NOMO-1 (cell line): ENCODE data around the gene PCDH9.

ENCODE experiments used
- DNase-seq, 2 experiments: peaks; one replicate each; lab custom pipeline; 2025; ENCODE audit not compliant: unreplicated experiment in 2 of 2; lab: John Stamatoyannopoulos, UW

Gene PCDH9

DNA sequence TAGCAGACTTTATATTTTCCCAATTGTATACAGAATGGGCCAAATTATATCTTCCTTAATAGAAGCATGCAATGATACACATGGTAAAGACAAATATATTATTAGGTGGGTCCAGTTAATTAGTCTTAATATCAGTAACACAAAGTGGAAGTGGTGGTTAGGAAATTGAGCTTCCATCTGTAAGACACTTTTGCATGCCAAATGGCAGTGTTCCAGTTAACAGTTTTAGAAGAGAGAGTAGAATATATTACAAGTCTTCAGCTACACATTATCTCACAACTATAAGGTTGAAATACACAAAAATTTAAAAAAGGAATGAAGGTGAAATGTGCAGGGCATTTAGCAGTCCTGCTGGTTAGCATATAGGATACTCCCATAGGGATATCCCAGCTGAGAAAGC is 536.5 kb downstream of the PCDH9 start:
- DNase-seq: no peak

DNA sequence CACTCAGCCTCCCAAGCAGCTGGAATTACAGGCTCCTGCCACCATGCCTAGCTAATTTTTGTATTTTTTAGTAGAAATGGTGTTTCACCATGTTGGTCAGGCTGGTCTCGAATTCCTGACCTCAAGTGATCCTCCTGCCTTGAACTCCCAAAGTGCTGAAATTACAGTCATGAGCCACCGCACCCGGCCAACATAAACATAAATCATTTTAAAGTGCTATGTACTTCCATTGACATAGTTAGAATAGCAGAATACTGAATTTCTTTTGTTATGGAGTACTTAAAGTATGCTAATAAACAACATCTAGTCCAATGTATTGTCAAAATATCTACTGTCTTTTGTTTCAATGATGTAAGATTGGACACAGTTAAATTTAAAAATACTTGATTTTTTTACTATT is 539.0 kb downstream of the PCDH9 start:
- DNase-seq: no peak

DNA sequence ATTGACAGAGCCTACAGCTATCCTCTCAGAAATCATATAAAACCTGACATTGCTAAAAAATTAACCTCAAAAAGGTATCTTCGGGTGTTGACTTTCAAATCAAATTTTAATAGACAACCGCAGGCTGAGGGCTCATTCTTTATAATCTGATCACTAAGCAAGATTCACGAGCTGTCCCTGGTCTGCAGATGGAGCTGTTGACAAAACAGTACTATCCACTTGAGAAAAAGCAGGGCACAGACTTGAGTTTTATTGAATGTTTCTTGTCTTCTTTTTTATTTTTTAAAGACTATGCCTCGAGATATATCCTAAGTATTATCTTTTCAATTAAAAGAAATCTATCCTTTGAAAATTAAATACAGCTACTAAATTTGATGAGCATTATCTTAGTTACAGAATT is 540.5 kb downstream of the PCDH9 start:
- DNase-seq: no peak

DNA sequence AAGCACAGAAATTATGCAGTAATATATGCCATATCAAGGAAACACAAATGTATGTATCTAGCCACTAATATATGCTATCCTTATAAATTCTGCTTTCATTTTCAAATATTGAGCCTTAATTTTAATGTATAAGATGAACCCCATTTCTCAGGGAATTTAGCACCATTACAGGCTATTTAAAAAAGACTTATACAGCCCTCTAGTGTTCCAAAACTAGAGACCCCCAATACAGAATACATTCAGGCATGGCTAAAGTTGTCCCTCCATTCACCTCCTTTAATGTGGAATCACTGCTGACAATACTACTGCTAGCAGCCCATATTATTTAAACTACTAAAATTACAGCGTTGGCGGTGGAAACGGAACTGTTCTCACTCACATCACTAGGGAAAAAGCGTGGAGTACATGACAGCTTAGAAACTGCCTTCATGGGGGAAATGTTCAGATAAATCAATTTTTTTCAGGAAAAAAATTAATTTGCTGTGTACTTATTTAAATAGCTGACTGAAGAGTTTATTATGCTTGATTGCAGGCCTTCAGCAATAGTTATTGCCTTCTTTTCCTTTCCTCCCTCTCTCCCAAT is 541.0 kb downstream of the PCDH9 start:
- no peak for DNase-seq

DNA sequence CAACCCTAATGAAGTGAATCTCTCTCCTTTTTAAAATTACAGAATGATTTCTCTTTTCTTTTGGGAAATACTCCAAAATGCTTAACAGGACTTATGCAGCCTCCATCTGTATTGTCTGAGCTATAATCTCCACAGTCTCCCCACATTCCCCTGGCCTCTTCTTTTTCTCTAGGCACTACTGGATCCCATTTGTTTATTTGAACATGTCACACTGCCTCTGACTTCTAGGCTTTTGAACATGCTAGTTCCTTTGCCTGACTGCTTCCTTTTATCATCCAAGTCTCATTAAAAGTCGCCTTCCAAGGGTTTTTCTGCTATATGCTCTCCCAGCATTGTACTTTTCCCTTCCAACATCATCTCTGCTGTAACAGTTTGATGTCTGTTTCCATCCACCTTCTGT is 548.7 kb downstream of the PCDH9 start:
- no peak for DNase-seq

DNA sequence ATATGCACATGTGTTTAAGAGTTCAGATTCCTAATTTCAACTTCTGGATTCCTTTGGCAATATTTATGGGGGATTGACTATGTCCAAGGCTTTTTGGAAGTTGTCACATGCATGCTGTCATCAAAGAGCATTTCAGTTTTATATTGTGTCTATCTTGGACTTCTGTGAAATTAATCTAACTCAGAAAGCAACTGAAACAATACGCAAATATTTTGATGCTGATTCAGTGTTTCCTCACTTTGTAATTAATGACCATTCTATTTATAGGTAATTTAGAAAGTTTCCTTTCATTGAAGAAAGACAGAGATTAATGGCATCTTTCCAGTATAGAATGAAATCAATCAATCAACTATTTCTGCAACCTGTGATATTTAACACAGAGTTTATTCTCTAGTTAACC is 550.1 kb downstream of the PCDH9 start:
- DNase-seq: no peak

DNA sequence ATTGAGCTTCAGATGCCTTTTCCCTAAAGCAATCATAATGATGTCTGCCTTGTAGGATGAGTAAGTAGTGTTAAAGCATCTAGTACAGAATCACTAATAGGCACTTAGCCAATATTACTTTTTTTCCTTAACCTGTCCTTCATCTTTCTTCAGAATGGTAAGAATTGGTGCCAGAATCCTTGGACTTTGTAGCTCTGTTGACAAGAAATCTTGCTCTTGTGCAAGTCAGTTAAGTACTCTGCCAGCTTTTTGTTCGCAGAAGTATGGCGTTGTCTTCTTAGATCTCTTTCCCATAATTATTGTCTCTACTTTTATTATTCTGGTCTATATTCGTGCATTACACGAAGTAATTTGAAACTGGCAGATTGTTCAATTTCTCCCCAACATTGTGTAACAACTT is 554.5 kb downstream of the PCDH9 start:
- no peak for DNase-seq

DNA sequence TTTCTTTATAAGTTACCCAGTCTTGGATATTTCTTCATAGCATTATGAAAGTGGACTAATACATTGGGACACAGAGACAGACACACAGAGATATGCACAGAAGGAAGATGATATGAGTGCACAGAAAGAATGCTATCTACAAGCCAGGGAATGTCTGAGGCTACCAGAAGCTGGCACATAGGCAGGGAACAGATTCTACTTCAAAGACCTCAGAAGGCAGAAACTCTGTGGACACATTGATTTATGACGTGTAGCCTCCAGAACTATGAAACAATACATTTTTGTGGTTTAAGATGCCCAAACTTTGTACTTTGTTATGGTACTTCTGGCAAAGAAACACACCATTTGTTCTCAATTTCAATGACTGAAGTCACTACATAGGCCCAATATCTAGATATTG is 556.7 kb downstream of the PCDH9 start:
- DNase-seq: no peak

DNA sequence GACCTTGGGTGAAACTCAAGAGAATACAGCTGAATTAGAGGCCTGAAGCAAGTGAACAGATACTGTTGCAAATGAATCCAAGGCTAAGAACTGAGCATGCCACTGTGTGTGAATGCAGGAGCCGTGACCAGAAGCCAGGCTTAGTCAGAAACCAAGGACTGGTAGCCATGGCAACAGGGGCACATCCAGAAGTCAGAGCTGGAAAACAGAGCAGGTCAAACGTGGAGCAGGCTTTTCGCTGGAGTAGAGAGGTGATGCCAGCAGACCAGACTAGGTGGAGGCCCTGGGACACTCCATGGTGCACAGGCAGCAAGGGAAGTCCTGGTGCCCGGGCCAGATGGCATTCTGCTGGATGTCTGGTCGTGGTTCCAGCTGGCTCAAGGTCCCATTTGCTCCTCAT is 564.1 kb downstream of the PCDH9 start:
- DNase-seq: no peak

DNA sequence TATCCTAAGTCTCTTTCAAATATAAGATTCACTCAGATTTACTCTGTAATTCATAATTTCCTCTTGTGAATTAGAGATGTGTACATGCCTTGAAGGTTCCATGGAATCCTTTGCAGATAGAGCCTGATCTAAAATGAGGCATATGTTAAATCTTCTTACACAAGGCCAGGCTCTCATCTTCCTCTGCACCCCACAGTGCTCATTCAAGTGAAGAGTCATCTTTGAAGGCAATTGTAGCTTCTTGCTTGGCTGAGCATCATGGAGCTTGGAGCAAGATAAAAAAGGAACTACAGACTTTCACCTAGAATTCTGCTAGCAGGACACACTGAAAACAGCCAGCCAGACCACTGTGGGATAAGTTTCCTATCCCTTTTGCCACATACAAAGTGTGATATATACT is 566.4 kb downstream of the PCDH9 start:
- DNase-seq: no peak

DNA sequence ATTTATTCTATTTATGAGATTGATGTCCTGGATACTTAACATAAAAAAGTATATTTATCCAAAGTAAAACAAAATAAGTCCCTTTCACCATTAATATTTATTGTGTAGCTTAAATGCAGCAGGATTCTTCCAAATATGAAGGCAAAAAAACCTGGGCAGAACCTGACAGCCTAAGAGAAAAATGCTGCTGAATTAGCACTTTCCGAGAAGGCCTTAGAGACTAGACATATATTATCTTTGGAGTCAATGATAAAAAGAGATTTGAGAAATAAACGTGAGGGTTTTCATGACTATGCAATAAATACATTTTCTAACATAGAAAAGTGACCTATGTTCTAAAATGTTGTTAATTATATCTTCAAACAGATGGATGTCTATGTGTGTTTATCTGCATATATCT is 566.9 kb downstream of the PCDH9 start:
- DNase-seq: no peak

DNA sequence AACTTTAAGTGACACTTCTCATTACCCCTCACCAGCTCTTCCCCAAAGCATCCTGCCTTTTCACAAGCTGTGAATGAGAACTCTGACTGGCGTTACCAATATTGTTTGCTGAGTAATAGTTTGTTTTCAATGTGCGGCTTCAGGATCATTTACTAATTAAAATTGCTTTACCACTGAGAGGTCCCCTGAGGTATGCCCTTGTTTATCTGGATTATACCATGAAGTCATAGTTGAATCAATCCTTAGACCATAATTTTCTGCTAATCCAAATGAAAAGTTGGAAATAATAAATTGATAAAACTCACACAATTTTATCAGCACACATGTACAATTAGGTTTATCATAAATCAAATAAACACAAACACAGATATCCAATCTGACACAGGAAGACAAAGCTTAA is 568.8 kb downstream of the PCDH9 start:
- DNase-seq: no peak

DNA sequence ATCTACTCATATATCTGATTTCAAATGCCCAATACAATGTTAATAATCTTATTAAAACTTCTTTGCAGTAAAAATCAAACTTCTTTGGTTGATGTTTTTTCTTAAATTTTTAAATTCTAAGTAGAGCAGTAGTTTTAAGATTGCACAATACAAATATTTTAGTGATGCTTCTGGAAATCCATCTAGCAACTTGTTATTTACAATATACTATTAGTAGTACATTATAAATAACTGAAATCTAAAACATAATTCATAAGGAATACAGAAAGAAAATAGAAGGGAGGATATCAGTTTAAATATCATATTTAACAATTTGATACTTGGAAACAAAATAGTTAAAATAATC is 569.7 kb downstream of the PCDH9 start:
- DNase-seq: no peak

DNA sequence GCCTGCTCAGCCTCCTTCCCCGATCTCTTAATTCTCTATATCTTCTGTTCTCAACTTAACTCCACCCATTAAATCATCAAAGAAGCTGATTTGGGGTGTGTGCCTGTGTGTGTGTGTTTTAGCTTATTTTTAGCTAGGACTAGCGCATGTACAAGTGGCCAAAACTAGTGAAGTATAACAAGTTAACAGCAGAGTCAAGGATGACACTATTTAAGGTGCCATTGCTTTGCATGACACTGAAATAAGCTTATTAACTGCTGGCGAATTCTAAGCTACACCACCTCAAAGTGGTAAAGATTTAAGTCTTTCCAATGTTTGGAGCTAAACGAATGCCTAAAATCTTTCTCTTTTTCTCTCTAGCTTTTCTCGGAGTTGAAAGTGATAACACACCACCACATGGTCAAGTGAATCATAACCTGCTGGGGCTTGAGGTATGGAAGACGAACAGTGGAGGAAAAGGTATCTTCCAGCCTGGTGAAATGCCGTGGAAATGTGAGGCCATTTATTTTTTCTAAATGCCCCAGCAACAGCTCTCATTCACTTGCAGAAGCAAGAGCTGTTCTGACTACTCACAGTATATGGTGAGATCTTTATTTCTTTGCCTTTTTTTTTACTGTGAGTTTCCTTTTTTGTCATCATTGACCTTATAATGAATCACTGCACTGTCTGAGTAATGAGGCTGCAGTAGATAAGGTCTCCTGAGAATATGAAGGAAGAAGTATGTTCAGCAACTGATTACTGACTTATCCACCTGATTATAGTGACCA is 570.3 kb downstream of the PCDH9 start:
- no peak for DNase-seq

DNA sequence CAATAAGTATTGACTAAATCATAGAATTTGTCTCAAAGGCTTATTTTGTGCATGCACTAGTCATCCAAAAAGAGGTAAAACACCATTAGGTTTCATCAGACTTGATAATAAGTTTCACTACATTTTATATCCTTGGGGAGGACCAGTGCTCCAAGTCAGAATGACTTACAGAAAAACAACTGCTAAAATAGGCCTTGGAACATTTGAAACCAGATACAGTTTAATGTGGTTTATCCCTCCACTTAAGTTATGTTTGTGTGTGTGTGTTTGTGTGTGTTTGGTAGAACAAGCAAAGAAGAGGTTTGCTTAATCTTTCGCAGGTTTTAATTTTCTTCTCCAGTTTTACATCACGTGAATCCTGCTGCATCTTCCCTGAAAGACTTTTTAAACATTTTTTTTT is 570.9 kb downstream of the PCDH9 start:
- no peak for DNase-seq

DNA sequence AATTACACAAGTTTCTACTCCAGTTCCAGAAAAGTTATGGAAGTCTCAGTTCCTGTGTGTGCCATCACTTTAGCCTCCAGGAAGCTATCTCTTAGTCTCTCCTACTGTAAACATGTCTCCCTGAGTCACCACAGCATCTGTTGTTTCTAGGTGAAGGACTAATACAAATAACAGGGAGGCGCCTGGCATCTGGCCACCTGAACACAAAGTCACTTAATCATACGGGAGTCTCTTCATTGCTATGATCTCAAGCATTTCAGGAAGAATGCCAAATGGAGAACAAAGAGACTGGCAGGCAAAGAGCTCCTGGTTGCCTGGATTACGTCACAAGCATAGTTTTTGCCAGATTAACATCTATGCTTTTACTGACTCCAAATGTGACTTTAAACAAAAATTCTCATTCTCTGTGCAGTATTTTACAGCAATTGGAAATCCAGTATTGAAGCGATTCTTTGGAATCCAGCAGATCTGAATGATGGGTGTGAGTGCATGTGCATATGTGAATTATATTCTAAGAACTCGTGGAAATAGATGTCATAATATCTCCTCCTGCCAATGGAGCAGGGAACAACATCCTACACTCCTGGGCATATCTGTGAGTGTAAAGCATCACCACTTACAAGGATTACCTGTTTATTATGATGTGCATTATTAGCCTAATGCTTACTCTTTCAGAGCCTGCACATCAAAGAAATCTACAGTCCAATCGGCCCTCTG is 572.8 kb downstream of the PCDH9 start:
- DNase-seq: no peak

DNA sequence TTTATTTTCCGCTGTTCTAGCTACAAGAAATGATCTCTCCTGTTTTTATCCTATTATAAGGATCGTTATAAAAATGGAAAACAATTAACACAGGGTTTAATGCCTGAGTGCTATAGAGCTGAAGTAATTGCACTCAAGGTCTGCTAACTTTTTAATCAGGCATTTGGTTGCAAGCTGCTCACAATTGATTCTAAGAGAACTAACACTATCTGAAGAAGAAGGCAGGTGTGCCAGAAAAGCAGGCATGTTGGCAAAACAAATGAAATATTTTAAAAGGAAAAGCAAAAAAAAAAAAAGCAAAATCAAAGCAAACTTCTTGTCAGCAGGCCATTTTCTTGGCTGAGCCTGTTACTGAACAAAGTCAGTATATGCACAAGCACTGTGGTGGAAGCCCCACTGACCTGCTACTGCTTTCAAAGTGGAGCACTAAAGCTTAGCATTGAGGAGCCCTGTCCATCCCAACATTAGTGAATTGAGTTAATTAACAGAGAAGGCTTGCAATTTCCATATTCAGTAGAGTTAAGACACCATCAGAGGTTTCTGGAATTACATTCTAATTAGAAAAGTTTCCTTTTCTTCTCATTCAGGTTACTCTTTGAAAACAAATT is 574.2 kb downstream of the PCDH9 start:
- DNase-seq: no peak

DNA sequence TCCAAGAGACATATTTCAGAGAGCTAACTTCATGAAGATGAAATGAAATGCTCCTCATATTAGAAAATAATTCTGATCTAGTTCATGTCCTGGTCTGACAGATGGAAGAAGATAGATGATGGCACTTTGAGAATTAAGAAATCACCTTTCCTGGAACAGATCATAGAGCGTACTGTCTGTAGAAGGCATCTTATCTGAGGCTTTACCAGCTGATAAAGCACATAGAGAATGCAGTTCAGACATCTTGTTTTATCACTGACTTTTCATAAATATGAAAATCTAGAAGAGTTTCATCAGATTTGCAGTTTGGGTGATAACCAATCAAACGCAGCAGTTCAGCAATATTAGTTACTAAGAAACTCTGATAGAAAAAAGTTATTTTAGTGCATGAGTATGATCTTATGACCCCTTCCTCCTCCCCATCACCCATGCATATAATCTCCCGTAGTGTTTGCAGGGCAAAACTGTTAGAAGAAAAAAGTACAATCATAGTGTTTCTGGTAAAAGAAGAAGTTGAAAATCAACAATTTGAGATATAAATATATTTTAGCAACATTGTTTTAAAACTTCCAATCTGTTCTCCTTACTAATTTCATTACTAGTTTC is 585.2 kb downstream of the PCDH9 start:
- no peak for DNase-seq

DNA sequence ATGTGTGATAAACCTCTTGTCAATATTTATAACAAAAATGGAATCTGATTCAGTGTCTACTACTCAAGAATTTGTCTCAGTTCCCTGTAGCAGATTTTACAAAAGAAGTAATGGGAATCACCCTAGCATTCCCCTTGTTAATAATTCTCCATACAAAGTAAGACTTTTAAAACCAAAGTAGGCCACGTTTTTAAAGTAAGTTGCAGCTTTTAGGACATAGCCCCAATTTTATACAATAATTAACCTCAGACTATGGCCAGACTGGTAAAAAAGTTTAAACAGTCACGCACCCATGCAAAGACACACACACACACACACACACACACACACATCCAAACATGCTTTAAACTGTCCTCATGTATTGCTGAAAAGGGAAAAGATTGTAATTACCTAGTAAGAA is 589.9 kb downstream of the PCDH9 start:
- DNase-seq: no peak

DNA sequence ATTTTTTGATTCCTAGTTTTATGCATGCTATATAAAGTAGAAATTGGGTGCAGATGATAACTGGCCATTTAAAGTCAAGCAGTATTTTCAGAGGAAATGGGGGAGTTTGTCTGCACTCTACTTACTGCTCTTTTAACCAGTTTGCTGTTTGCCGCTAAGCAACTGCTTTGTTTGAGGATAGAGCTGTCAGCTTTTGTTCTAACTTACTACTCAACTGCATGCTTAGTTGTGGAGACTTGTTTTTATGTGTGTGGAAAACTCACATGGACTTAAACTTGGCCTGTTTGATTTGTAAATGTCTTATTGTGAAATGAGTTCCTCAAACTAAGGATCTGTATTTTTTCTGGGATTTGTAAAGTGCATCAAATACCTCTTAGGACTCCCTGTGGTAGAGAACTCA is 591.1 kb downstream of the PCDH9 start:
- DNase-seq: no peak

DNA sequence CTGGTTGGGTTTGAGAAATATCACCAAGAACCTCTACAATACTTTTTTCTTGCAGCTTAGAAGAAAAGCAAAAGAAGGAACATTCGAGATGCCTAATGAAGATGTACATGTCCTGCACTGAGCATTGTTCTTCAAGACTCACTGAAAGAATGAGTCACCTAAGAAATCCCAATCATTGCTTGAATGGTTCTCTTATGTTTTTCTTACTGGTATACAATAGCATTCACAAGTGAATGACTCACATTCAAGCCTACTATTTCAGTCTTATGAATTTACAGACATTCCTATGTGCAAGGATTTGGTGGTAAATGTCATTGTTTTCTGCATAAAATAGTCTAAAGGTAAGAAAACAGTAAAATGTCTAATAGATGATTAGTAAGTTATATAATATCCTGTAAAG is 594.6 kb downstream of the PCDH9 start:
- DNase-seq: no peak

DNA sequence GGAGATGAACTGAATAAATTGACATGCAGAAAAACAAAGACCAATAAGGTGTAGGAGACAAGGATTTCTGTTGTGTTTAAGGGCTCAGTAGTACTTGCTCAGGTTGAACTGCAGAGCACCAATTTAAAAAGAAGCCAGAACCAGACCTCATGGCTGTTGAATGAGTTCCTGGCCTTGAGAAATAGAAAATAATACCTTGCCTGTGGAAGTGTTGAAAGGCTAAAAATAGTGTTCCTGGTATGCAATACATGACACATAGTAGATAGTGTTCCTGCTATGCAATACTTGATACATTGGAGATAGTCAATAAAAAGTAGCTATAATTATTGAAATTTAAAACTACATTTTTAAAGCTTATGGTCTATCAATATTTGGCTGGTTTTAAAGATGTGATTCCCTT is 595.8 kb downstream of the PCDH9 start:
- no peak for DNase-seq
